Skeletal muscle tissue (tissue), 4 donors: ENCODE data around the gene CMBL. TPM values are rescaled to one million over a fixed set of nuclear protein-coding genes. Genes with fewer than 3 reads are reported as not detected.
"Not testable (repeated sequence)": the region's sequence is repeated elsewhere in the genome, so short reads cannot be mapped to it uniquely, and the experiment has no call there.

ENCODE experiments used
- H3K27ac ChIP-seq: one replicate; pipeline ENCODE4 v1.7.0; 2013; ENCODE audit warnings: mild to moderate bottlenecking, low read depth, low read length, inconsistent platforms
- H3K27me3 ChIP-seq, 3 donors: one replicate each; pipeline ENCODE4 v1.7.0; 2013; ENCODE audit warnings: low read length in 3 of 3; ENCODE audit not compliant: control insufficient read depth in 3 of 3, insufficient read depth in 3 of 3
- H3K36me3 ChIP-seq, 3 donors: one replicate each; pipeline ENCODE4 v1.7.0; 2013; ENCODE audit warnings: low read length in 3 of 3; ENCODE audit not compliant: control insufficient read depth in 3 of 3, insufficient read depth in 3 of 3
- H3K4me1 ChIP-seq, 3 donors: one replicate each; pipeline ENCODE4 v1.7.0; 2013; ENCODE audit warnings: low read length in 3 of 3, mild to moderate bottlenecking in 3 of 3; ENCODE audit not compliant: control insufficient read depth in 3 of 3, insufficient read depth in 3 of 3
- H3K4me3 ChIP-seq, 3 donors: one replicate each; pipeline ENCODE4 v1.7.0; 2013; ENCODE audit warnings: low read length in 3 of 3
- H3K9ac ChIP-seq, 3 donors: one replicate each; pipeline ENCODE4 v1.7.0; 2013; ENCODE audit warnings: low read length in 3 of 3, mild to moderate bottlenecking in 3 of 3, moderate library complexity in 2 of 3, low read depth in 1 of 3
- H3K9me3 ChIP-seq, 3 donors: one replicate each; pipeline ENCODE4 v1.7.0; 2013; ENCODE audit warnings: low read length in 3 of 3; ENCODE audit not compliant: control insufficient read depth in 3 of 3
- total RNA-seq: library from RNA; depleted of rRNA; stranded (reverse); fragments of >200 nt; gene quantifications from one replicate; pipeline ENCODE4 v1.2.3, GENCODE V29; 2014
- donor health status: Osteomylitis.

Gene CMBL
- total RNA-seq, 1 donor from 2014 or later = 34.4 TPM

DNA sequence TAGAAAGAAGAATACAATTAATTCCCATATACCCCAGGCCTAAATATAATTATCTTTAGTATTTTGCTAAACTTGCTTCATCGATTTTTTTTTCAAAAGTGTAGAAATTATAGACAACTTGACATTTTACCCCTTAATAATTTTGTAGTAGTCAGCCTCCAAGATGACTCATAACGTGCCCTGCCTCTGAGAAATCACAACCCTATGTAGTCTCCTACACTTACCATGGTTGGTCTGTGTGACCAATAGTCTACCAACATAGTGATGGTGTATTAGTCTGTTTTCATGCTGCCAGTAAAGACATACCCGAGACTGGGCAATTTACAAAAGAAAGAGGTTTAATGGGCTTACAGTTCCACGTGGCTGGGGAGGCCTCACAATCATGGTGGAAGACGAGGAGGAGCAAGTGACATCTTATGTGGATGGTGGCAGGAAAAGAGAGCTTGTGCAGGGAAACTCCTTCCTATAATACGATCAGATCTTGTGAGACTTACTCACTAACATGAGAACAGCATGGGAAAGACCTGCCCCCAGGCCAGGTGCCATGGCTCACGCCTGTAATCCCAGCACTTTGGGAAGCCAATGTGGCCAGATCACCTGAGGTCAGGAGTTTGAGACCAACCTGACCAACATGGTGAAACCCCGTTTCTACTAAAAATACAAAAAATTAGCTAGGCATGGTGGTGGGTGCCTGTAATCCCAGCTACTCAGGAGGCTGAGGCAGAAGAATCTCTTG lies 3.3 kb upstream of the CMBL start:
- H3K4me3 ChIP-seq, H3K9ac ChIP-seq, H3K9me3 ChIP-seq, H3K36me3 ChIP-seq, H3K27me3 ChIP-seq: not testable (repeated sequence)
- peaks cover 33 to 56% (median 38%) of the 10 kb centered on the region in 3 donors for H3K4me1 ChIP-seq
- H3K27ac ChIP-seq = peak overlapping the region; percentile 63

DNA sequence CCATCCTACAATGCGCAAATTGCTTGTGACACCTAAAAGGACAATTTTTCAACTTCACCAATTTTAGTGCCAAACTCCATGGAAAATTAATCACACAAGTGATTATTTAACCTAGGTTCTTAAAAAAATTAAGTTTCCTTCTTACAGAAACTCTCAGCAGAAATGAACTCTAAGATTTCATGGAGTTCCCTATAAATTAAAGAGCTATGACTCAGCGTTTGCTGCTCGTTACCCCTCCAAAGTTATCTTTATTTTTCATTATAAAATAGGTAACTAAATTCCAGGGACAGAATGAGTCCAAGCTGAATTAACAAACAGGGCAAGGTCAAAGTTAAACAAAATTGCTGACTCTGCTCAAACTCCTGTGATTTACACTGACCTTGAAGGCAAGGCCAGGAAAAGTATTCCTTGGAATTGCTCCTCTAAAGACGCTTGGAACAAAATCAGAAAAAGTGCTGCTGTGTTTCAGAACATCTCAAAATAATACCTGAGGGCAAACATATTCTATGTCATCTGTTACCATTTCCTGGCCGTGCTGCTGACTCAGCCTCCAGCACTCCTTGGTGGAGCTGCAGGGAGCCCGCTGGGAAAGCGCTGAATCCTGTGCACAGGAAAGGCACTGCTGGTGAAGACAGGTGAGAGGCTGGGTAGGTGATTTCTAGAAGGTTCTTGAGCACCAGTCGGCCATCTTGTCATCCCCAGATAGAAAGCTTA lies 2.5 kb upstream of the CMBL start:
- peaks cover 37 to 54% (median 38%) of the 10 kb centered on the region in 3 donors for H3K4me1 ChIP-seq
- no peak overlapping the region for H3K4me3 ChIP-seq
- H3K9ac ChIP-seq = peak overlapping the region in 1 of 3 donors; percentile 2
- no peaks in the 10 kb centered on the region for H3K27me3 ChIP-seq
- H3K36me3 ChIP-seq = no peaks in the 10 kb centered on the region
- H3K27ac ChIP-seq = peak overlapping the region; percentile 42
- no peaks in the 10 kb centered on the region for H3K9me3 ChIP-seq

DNA sequence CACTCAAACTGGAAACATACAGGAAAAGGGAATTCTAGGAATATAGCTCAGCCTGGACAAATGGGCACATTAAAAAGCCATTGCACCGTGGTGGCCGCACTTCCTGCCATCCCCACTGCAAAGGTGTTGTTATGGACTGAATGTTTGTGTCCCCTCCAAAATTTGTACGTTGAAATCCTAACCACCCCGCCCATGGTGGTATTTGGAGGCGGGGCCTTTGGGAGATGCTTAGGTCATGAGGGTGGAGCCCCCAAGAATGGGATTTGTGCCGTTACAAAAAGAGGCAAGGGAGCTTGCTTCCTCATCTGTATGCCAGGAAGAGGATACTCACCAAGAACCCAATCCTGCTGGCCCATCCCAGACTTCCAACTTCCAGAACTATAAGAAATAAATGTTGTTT lies 1.1 kb upstream of the CMBL start:
- H3K9ac ChIP-seq = no peak overlapping the region
- peak overlapping the region; percentile 42 for H3K27ac ChIP-seq
- H3K4me3 ChIP-seq = no peak overlapping the region
- peaks cover 34 to 55% (median 43%) of the 10 kb centered on the region in 3 donors for H3K4me1 ChIP-seq
- H3K27me3 ChIP-seq = no peaks in the 10 kb centered on the region
- H3K36me3 ChIP-seq = no peaks in the 10 kb centered on the region
- no peaks in the 10 kb centered on the region for H3K9me3 ChIP-seq

DNA sequence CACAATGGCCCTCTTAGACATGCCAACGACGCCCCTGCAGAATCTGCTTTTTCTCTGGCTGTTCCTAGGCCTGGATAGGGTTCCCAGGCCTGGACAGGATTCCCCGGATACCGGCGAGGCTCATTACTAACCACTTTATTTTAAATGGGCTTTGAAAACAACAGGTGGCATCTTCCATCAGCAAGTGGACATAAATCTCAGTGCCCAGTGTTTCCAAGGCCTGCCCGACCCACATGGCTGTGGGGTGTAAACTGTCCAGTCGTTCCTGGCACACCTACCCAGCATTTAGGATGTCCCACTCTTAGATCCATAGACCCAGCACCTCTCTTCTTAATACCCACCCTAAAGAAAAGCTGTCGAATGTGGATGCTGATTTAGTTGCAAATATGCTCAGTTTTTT lies 896 bp downstream of the CMBL start:
- peak overlapping the region; percentile 80 to 91 (median 84) for H3K4me3 ChIP-seq
- H3K9me3 ChIP-seq = no peaks in the 10 kb centered on the region
- H3K4me1 ChIP-seq = peaks cover 42 to 60% (median 56%) of the 10 kb centered on the region in 3 donors
- peak overlapping the region; percentile 79 to 97 (median 92) for H3K9ac ChIP-seq
- no peaks in the 10 kb centered on the region for H3K27me3 ChIP-seq
- no peaks in the 10 kb centered on the region for H3K36me3 ChIP-seq
- peak overlapping the region; percentile 80 for H3K27ac ChIP-seq

DNA sequence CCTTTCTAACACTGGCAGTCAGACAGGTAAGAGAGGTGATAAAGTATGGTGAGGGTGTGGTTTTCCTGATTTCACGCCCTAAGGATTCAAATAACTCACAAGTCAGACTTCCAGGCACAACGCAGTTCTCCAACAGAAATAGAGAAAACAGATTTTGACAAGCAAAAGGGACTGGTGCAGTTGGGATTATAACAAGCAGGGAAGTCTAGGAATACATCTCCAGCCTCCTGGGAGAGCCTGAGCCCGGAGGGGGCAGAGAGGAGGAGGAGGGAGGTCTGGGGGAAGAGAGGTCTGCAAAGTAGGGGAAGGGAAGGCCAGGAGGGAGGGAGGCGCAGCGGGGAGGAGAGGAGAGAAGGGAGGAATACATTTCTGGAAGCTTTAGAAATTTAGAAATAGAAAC lies 1.6 kb downstream of the CMBL start:
- no peaks in the 10 kb centered on the region for H3K9me3 ChIP-seq
- peak overlapping the region; percentile 80 for H3K27ac ChIP-seq
- H3K9ac ChIP-seq = peak overlapping the region; percentile 52 to 92 (median 78)
- peak overlapping the region; percentile 80 to 91 (median 84) for H3K4me3 ChIP-seq
- H3K27me3 ChIP-seq = no peaks in the 10 kb centered on the region
- H3K4me1 ChIP-seq = peaks cover 38 to 53% (median 53%) of the 10 kb centered on the region in 3 donors
- no peaks in the 10 kb centered on the region for H3K36me3 ChIP-seq

DNA sequence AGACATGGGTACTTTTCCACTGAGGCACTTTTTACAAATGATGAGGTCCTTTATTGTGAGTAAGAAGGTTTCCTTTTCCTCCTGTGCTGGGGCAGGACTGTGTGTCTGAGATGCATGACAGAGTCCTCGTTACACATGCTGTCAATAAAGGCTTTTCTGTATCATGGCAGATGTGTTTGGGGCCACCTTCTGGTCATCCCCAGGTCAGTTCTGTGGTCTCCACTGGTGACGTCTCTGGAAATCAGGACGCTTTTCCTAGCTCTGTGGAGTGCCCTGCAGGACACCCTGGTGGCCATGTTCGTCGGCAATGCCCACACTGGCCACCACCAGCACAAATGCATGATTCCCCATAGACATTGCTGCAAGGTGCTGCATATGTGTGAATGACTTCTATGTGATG lies 2.8 kb downstream of the CMBL start:
- Histone ChIP-seq H3K4me3 (peak overlapping the region in 2 of 3 donors; percentile 7 to 19), H3K27ac (peak overlapping the region; percentile 80), H3K27me3 (no peaks in the 10 kb centered on the region)

DNA sequence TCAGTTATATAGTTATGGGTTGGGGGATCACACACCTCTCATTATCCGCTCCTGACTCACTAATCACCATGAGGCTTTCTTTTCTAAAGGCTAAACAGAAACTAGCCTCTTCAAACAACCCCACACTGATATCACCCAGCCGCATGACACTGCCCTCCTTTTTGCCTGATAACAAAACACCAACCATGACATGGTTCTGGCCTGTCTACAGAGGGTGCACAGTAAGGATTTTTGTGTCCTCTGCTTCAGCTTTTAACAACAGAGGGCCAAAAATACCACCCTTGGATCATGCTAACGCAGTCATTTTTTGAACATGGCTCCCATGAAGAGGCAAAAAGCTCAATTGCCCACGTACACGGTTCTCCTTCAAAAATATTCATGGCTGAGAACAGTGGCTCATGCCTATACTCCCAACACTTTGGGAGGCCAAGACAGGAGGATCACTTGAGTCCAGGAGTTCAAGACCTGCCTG lies 4.0 kb downstream of the CMBL start:
- Histone ChIP-seq H3K36me3 (peaks cover 4 to 7% (median 7%) of the 10 kb centered on the region in 3 donors), H3K4me3 (no peak overlapping the region), H3K4me1 (peaks cover 34 to 58% (median 46%) of the 10 kb centered on the region in 3 donors), H3K9ac (peak overlapping the region in 1 of 3 donors; percentile 16), H3K27me3 (no peaks in the 10 kb centered on the region), H3K9me3 (peaks cover 0 to 2% (median 0%) of the 10 kb centered on the region in 3 donors), H3K27ac (peak overlapping the region; percentile 80)

More for the DNA sequence above, 2.8 kb downstream of the CMBL start:
- no peak overlapping the region for H3K9ac ChIP-seq
- H3K4me1 ChIP-seq = peaks cover 34 to 55% (median 46%) of the 10 kb centered on the region in 3 donors
- peaks cover 0 to under 1% (median 0%) of the 10 kb centered on the region in 3 donors for H3K9me3 ChIP-seq
- peaks cover under 1 to 3% (median 2%) of the 10 kb centered on the region in 3 donors for H3K36me3 ChIP-seq

DNA sequence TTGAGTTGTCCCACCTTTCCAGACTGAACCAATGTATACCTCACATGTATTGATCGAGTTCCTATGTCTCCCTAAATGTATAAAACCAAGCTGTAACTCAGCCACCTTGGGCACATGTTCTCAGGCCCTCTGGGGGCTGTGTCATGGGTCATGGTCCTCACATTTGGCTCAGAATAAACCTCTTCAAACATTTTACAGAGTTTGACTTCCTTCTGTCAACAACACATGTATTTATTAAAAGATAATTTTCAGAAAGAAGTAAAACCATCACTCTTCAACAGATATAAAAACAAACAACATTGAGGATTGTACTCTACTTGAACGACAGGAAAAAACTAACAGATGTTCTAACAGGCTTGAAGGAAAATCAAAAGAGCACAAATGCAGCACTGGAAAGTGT lies 4.5 kb downstream of the CMBL start:
- Histone ChIP-seq H3K9ac (peak overlapping the region in 1 of 3 donors; percentile 16), H3K4me3 (no peak overlapping the region), H3K9me3 (peaks cover 0 to 2% (median 0%) of the 10 kb centered on the region in 3 donors), H3K27ac (peak overlapping the region; percentile 80), H3K4me1 (peaks cover 34 to 58% (median 46%) of the 10 kb centered on the region in 3 donors), H3K27me3 (no peaks in the 10 kb centered on the region), H3K36me3 (peaks cover 4 to 7% (median 7%) of the 10 kb centered on the region in 3 donors)

DNA sequence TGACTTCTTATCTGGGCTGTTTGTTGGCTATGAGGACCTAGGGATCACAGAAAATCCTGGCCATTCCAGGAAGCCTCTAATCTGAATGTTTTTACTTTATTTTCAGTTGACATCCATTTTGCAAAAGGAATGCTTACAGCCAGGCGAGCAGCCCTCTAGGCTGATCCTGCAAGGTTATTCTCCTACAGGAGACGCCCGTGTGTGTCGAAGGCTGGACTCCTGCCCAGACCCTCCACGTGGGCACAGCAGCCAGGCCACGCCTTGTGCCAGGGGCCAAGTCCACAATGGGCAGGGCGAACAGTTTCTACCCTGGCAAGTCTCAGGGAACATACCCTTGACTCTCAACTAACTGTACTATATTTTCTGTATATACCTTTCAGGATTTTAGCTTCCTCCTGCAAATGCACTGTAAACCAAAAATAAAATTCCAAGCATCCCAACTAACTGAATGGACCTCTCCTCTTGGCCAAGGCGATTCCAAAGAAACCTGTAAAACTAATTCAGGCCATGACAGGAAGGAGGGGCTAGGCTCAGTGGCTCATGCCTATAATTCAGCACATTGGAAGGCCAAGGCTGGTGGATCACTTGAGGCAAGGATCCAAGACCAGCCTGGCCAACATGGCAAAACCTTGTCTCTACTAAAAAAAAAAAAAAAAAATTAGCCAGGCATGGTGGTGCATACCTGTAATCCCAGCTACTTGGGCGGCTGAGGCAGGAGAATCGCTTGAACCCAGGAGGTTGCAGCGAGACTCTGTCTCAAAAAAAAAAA lies 5.7 kb downstream of the CMBL start:
- peak overlapping the region; percentile 80 for H3K27ac ChIP-seq
- H3K36me3 ChIP-seq = peaks cover 4 to 11% (median 7%) of the 10 kb centered on the region in 3 donors
- H3K9ac ChIP-seq = peak overlapping the region; percentile 35 to 82 (median 68)
- peaks cover 29 to 59% (median 44%) of the 10 kb centered on the region in 3 donors for H3K4me1 ChIP-seq
- peak overlapping the region; percentile 38 to 65 (median 51) for H3K4me3 ChIP-seq
- peaks cover 0 to 2% (median 0%) of the 10 kb centered on the region in 3 donors for H3K9me3 ChIP-seq
- H3K27me3 ChIP-seq = no peaks in the 10 kb centered on the region
